Esophagus (tissue), 2 donors: ENCODE results near the gene STARD3. TPM values are rescaled to one million over a fixed set of nuclear protein-coding genes. Genes with fewer than 3 reads are reported as not detected.

Experiments
- H3K27ac ChIP-seq, 2 donors: one replicate each; pipeline ENCODE4 v1.5.1; 2013; ENCODE audit warnings: low read depth in 2 of 2, mild to moderate bottlenecking in 2 of 2, inconsistent platforms in 1 of 2, low read length in 1 of 2, moderate library complexity in 1 of 2
- H3K27me3 ChIP-seq, 2 donors: one replicate each; pipeline ENCODE4 v1.6.1; 2013; ENCODE audit warnings: low read length in 2 of 2, control low read depth in 1 of 2, mild to moderate bottlenecking in 1 of 2; ENCODE audit not compliant: insufficient read depth in 2 of 2, control insufficient read depth in 1 of 2
- H3K36me3 ChIP-seq, 2 donors: one replicate each; pipeline ENCODE4 v1.6.1; 2013; ENCODE audit warnings: low read length in 1 of 2; ENCODE audit not compliant: control insufficient read depth in 2 of 2, insufficient read depth in 2 of 2
- H3K4me1 ChIP-seq, 2 donors: one replicate each; pipeline ENCODE4 v1.6.1; 2013; ENCODE audit warnings: low read length in 1 of 2; ENCODE audit not compliant: control insufficient read depth in 2 of 2, insufficient read depth in 2 of 2
- H3K4me3 ChIP-seq, 2 donors: one replicate each; pipeline ENCODE4 v1.5.1; 2013; ENCODE audit warnings: low read length in 2 of 2, mild to moderate bottlenecking in 2 of 2, low read depth in 1 of 2, moderate library complexity in 1 of 2
- H3K9me3 ChIP-seq, 2 donors: one replicate each; pipeline ENCODE4 v1.6.1; 2013; ENCODE audit warnings: mild to moderate bottlenecking in 2 of 2, low read depth in 1 of 2, low read length in 1 of 2, moderate library complexity in 1 of 2; ENCODE audit not compliant: control insufficient read depth in 2 of 2, insufficient read depth in 1 of 2
- WGBS, 2 donors: extraction: QIAGEN DNeasy Blood & Tissue Kit; methylation state at CpG; one replicate each; pipeline ENCODE4 v1.1.7; 2013; 5-methylcytosine and 5-hydroxymethylcytosine counted together
- polyA plus RNA-seq, 2 donors: library from polyadenylated mRNA; stranded (reverse); fragments of 200-250 nt; gene quantifications; one replicate each; pipeline ENCODE4 v1.2.3, GENCODE V29; 2013
- donor health status: healthy with polysubstance abuse.
- donor health status: Bipolar disorder and iron deficiency.

Gene STARD3
- polyA plus RNA-seq, 2 donors: 44.6 to 44.9 TPM

GRCh38 chr17:39603304-39604016 lies 33.5 kb upstream of the STARD3 start:
- H3K9me3 ChIP-seq: peaks cover 0 to 2% of the 10 kb centered on the region in 2 donors
- H3K4me1 ChIP-seq: peaks cover 20 to 21% of the 10 kb centered on the region in 2 donors
- H3K36me3 ChIP-seq: no peaks in the 10 kb centered on the region
- H3K27ac ChIP-seq: no peak overlapping the region
- H3K4me3 ChIP-seq: no peak overlapping the region
- 5% methylated on average over 14 of the region's 14 CpGs for WGBS, 2 donors
- H3K27me3 ChIP-seq: peaks cover 2 to 55% of the 10 kb centered on the region in 2 donors

- Histone ChIP-seq H3K4me3 (no peak overlapping the region), H3K4me1 (peaks cover 11 to 16% of the 10 kb centered on the region in 2 donors), H3K27me3 (peaks cover 2 to 40% of the 10 kb centered on the region in 2 donors), H3K36me3 (no peaks in the 10 kb centered on the region), H3K9me3 (peaks cover 0 to 2% of the 10 kb centered on the region in 2 donors), H3K27ac (no peak overlapping the region)
- WGBS, 2 donors: 7 to 9% methylated on average over 30 to 31 of the region's 31 CpGs
Measured at GRCh38 chr17:39604911-39605491, 31.9 kb upstream of the STARD3 start.

GRCh38 chr17:39605492-39606433 lies 31.2 kb upstream of the STARD3 start:
- Histone ChIP-seq H3K4me1 (peaks cover 11 to 16% of the 10 kb centered on the region in 2 donors), H3K27me3 (peaks cover 2 to 32% of the 10 kb centered on the region in 2 donors), H3K4me3 (peak overlapping the region in 1 of 2 donors; percentile 23), H3K36me3 (no peaks in the 10 kb centered on the region), H3K27ac (no peak overlapping the region), H3K9me3 (peaks cover 0 to 2% of the 10 kb centered on the region in 2 donors)
- 2% methylated on average over 101 to 102 of the region's 102 CpGs for WGBS, 2 donors

- peaks cover 0 to 2% of the 10 kb centered on the region in 2 donors for H3K9me3 ChIP-seq
- H3K4me3 ChIP-seq: peak overlapping the region in 1 of 2 donors; percentile 23
- 1 to 2% methylated on average over 44 to 66 of the region's 66 CpGs for WGBS, 2 donors
- H3K27me3 ChIP-seq: peaks cover 2 to 30% of the 10 kb centered on the region in 2 donors
- H3K4me1 ChIP-seq: peaks cover 11 to 16% of the 10 kb centered on the region in 2 donors
- no peaks in the 10 kb centered on the region for H3K36me3 ChIP-seq
- no peak overlapping the region for H3K27ac ChIP-seq
Measured at GRCh38 chr17:39606434-39607056, 30.4 kb upstream of the STARD3 start.

GRCh38 chr17:39607057-39607850 lies 29.7 kb upstream of the STARD3 start:
- H3K27ac ChIP-seq: no peak overlapping the region
- 2 to 3% methylated on average over 34 to 40 of the region's 40 CpGs for WGBS, 2 donors
- H3K36me3 ChIP-seq: no peaks in the 10 kb centered on the region
- peaks cover 0 to 2% of the 10 kb centered on the region in 2 donors for H3K9me3 ChIP-seq
- H3K27me3 ChIP-seq: peaks cover 2 to 30% of the 10 kb centered on the region in 2 donors
- H3K4me1 ChIP-seq: peaks cover 11 to 16% of the 10 kb centered on the region in 2 donors
- peak overlapping the region in 1 of 2 donors; percentile 23 for H3K4me3 ChIP-seq

GRCh38 chr17:39607851-39608130 lies 29.2 kb upstream of the STARD3 start, which contains the start of gene NEUROD2:
TSS of gene NEUROD2 (minus strand) at chr17:39607920. CDS start at chr17:39606599, 1,321 bp downstream.
- Histone ChIP-seq H3K4me3 (peak within 1 kb of the TSS in 1 of 2 donors; percentile 23), H3K27me3 (peaks cover 2 to 30% of the 10 kb centered on the region in 2 donors), H3K9me3 (peaks cover 0 to 2% of the 10 kb centered on the region in 2 donors), H3K4me1 (peaks cover 11 to 16% of the 10 kb centered on the region in 2 donors), H3K27ac (no peak within 1 kb of the TSS), H3K36me3 (no peaks in the 10 kb centered on the region)
- WGBS, 2 donors: 5 to 9% methylated on average over 20 of the region's 20 CpGs

GRCh38 chr17:39608142-39608981 lies 28.6 kb upstream of the STARD3 start:
- H3K4me1 ChIP-seq: peaks cover 11 to 16% of the 10 kb centered on the region in 2 donors

GRCh38 chr17:39609416-39610025 lies 27.4 kb upstream of the STARD3 start:
- Histone ChIP-seq H3K4me1 (peaks cover 9 to 16% of the 10 kb centered on the region in 2 donors), H3K36me3 (no peaks in the 10 kb centered on the region), H3K27me3 (peaks cover 2 to 23% of the 10 kb centered on the region in 2 donors), H3K9me3 (peaks cover 0 to 2% of the 10 kb centered on the region in 2 donors), H3K27ac (no peak overlapping the region), H3K4me3 (no peak overlapping the region)
- 85 to 89% methylated on average over 4 of the region's 4 CpGs for WGBS, 2 donors

More at GRCh38 chr17:39608142-39608981, 28.6 kb upstream of the STARD3 start:
- Histone ChIP-seq H3K27me3 (peaks cover 2 to 30% of the 10 kb centered on the region in 2 donors), H3K4me3 (no peak overlapping the region), H3K36me3 (no peaks in the 10 kb centered on the region), H3K9me3 (peaks cover 0 to 2% of the 10 kb centered on the region in 2 donors), H3K27ac (no peak overlapping the region)
- 15 to 19% methylated on average over 15 of the region's 15 CpGs for WGBS, 2 donors
